BE2C (cell line): ENCODE data around the gene STIM1.

Experiments
- DNase-seq: peaks from one replicate; pipeline ENCODE4 v3.0.0-alpha.2; 2020
- H3K27me3 ChIP-seq: fragments of 250-450 bp; sonication (Bioruptor Pico); 2 replicates; pipeline ENCODE4 v1.5.1; 2020; ENCODE audit warnings: mild to moderate bottlenecking
- H3K36me3 ChIP-seq: fragments of 250-450 bp; sonication (Bioruptor Pico); 2 replicates; pipeline ENCODE4 v1.5.1; 2020; ENCODE audit warnings: mild to moderate bottlenecking
- H3K4me1 ChIP-seq: fragments of 250-450 bp; sonication (Bioruptor Pico); 2 replicates; pipeline ENCODE4 v1.5.1; 2020
- H3K4me3 ChIP-seq: 2 replicates; pipeline ENCODE4 v1.5.1; 2011; ENCODE audit warnings: low read depth, low read length
- H3K9me3 ChIP-seq: fragments of 250-450 bp; sonication (Bioruptor Pico); 2 replicates; pipeline ENCODE4 v1.5.1; 2020
- TF ChIP-seq, protein P1 (sequence below): IDR thresholded peaks from 2 replicates; pipeline ENCODE4 v1.5.1; 2012; ENCODE audit warnings: mild to moderate bottlenecking, low read depth, low read length

Gene STIM1

DNA sequence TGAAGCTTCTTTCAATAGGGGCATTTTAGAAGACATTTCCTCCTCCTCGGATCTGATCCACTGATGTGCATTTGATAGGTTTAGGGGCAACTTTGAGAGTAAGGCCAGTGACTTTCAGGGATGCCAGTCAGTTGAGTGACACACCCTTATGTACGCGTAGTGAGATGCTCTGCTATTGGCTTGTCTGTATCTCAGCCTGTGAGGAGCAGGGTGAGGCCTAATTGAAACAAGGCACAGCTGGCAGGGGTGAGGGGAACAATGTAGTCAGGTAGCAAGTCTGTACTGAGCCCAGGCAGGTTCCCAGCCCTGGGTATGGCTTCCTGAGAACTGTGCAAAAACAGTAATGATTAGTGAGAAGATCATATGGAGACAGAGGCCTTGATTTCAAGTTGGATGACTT, 61.5 kb downstream of the STIM1 start:
- Histone ChIP-seq H3K27me3 (no peaks in the 10 kb centered on the region), H3K9me3 (no peaks in the 10 kb centered on the region), H3K4me3 (no peak overlapping the region), H3K36me3 (no peaks in the 10 kb centered on the region), H3K4me1 (no peaks in the 10 kb centered on the region)
- TF ChIP-seq, protein P1, sequence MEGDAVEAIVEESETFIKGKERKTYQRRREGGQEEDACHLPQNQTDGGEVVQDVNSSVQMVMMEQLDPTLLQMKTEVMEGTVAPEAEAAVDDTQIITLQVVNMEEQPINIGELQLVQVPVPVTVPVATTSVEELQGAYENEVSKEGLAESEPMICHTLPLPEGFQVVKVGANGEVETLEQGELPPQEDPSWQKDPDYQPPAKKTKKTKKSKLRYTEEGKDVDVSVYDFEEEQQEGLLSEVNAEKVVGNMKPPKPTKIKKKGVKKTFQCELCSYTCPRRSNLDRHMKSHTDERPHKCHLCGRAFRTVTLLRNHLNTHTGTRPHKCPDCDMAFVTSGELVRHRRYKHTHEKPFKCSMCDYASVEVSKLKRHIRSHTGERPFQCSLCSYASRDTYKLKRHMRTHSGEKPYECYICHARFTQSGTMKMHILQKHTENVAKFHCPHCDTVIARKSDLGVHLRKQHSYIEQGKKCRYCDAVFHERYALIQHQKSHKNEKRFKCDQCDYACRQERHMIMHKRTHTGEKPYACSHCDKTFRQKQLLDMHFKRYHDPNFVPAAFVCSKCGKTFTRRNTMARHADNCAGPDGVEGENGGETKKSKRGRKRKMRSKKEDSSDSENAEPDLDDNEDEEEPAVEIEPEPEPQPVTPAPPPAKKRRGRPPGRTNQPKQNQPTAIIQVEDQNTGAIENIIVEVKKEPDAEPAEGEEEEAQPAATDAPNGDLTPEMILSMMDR = no peak
- DNase-seq = no peak

DNA sequence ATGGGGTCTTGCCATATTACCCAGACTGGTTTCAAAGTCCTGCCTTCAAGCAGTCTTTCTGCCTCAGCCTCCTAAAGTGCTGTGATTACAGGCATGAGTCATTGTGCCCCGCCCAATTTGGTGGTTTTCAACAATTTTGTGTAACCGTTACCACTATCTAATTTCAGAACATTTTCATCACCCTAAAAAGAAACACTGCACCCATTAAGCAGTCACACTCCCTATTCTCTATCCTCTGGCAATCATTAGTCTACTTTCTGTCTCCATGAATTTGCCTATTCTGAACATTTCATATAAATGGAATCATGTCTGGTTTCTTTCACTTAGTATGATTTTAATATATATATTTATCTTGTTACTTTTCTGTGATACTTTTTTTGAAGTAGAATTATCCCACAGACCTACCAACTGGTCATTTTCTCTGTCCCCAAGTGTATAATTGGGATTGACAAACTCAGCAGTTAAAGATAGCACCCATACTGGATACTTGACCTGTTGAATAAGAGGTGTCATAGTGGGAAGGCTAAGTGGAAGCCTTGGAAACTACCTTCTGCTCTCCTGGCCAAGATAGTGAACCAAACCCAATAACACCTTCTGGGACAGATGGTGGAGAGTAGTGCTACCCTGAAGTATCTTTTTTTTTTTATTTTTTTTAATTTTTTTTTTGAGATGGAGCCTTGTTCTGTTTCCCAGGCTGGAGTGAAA, 64.8 kb downstream of the STIM1 start:
- Histone ChIP-seq H3K4me1 (no peaks in the 10 kb centered on the region), H3K4me3 (no peak overlapping the region)
- DNase-seq = no peak

DNA sequence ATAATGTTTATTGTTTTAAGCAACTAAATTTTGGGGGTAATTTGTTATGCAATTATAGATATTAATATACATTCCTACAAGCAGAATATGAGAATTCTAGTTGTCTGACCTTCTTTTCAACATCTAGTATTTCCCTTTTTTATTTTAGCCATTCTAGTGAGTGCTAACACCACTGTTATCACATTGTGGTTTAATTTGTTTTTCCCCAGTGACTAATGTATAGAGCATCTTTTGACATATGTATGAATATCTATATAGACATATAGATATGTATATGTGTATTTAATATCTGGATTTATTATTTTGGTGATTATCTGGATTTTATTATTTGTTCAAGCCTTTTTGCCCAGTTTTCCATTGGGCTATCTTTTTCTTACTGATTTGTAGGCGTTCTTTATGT, 66.6 kb downstream of the STIM1 start:
- H3K36me3 ChIP-seq = no peaks in the 10 kb centered on the region
- 0 out of 2 replicates have a peak, but pooled peaks cover 3% of the 10 kb centered on the region for H3K4me1 ChIP-seq
- TF ChIP-seq, protein P1 = no peak
- H3K9me3 ChIP-seq = no peaks in the 10 kb centered on the region
- no peak for DNase-seq
- no peak overlapping the region for H3K4me3 ChIP-seq
- no peaks in the 10 kb centered on the region for H3K27me3 ChIP-seq

More for the DNA sequence above, 64.8 kb downstream of the STIM1 start:
- Histone ChIP-seq H3K27me3 (no peaks in the 10 kb centered on the region), H3K9me3 (no peaks in the 10 kb centered on the region), H3K36me3 (no peaks in the 10 kb centered on the region)
- TF ChIP-seq, protein P1 = no peak

DNA sequence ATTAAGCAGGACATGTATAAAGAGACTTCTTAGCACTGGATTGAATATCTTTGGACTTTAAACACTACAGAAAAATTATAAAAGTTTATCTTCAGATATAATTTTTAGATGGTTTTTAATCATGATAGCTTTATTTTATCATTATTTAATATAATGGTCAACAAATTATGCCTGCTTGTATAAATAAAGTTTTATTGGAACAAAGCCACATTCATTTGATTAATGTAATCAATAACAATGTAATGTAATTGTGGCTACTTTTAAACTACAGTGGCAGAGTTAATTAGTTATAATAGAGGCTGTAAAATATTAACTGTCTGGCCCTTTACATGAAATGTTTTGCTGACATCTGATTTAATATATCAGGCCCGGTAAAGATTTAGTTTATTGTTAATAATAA, 70.0 kb downstream of the STIM1 start:
- no peak for DNase-seq
- H3K36me3 ChIP-seq = no peaks in the 10 kb centered on the region
- TF ChIP-seq, protein P1 = no peak
- H3K4me1 ChIP-seq = peaks cover 3% of the 10 kb centered on the region; the same call in 1 of the 2 replicates
- no peaks in the 10 kb centered on the region for H3K9me3 ChIP-seq
- H3K27me3 ChIP-seq = no peaks in the 10 kb centered on the region
- H3K4me3 ChIP-seq = no peak overlapping the region

DNA sequence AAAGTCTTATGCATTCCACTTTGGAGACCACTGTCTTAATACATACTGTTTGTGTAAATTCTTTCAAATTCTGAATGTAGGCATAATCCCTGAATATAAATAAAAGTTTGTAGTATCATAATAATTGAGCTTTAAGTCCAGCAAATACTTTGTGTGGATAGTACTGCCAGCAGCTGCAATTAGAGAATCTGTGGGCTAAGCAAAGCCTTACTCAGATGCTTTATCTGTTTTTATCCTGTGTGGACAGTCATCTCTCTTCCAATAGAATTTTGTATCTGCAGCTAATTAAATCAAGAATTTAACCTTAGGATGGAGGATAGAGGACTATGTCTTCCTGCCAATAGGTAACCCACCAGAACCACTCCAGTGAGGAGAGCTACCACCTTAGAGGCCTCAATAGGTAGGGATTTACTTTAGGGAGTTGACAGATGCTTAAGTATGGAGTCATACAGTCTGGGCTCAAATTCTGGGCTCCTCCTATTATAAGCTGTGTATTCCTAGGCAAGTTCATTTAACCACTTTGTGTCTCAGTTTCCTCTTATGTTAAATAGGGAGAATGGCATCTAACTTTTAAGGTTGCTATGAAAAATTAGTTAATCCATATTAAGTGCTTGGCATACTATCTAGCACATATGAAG, 71.1 kb downstream of the STIM1 start:
- Histone ChIP-seq H3K4me3 (no peak overlapping the region), H3K4me1 (peaks cover 3% of the 10 kb centered on the region; the same call in 1 of the 2 replicates), H3K9me3 (no peaks in the 10 kb centered on the region), H3K36me3 (no peaks in the 10 kb centered on the region), H3K27me3 (no peaks in the 10 kb centered on the region)
- TF ChIP-seq, protein P1 = no peak
- DNase-seq = no peak
